GM19397 (cell line): ENCODE data around the gene CLEC2D.
"Not testable (repeated sequence)": the region's sequence is repeated elsewhere in the genome, so short reads cannot be mapped to it uniquely, and the experiment has no call there.

Experiments used
- ATAC-seq: cut with Tn5 transposase; IDR thresholded peaks from one replicate; pipeline ENCODE4 v1.9.1; 2021; ENCODE audit warnings: mild to moderate bottlenecking, moderate library complexity; ENCODE audit not compliant: unreplicated experiment

CLEC2D gene

GRCh38 chr12:9651265-9651729, 18.2 kb upstream of the CLEC2D start:
- ATAC-seq = no peak

- no peak for ATAC-seq
These were observed 9.5 kb upstream of the CLEC2D start for GRCh38 chr12:9660046-9660445.

- ATAC-seq = no peak
These were observed 7.8 kb upstream of the CLEC2D start for GRCh38 chr12:9661720-9662119.

- ATAC-seq = no peak
These were observed 7.0 kb upstream of the CLEC2D start for GRCh38 chr12:9662488-9662887.

- ATAC-seq = no peak
These were observed 1.9 kb upstream of the CLEC2D start for GRCh38 chr12:9667403-9668160.

GRCh38 chr12:9668161-9669018, 1.1 kb upstream of the CLEC2D start:
- no peak for ATAC-seq

GRCh38 chr12:9669019-9669326, 540 bp upstream of the CLEC2D start:
- ATAC-seq = no peak

GRCh38 chr12:9672340-9672739, 2.8 kb downstream of the CLEC2D start:
- not testable (repeated sequence) for ATAC-seq

- peak; percentile 23 for ATAC-seq
These were observed 4.1 kb downstream of the CLEC2D start for GRCh38 chr12:9673404-9674225.

GRCh38 chr12:9674226-9674590, 4.7 kb downstream of the CLEC2D start:
- peak; percentile 36 for ATAC-seq

- ATAC-seq = not testable (repeated sequence)
These were observed 13.0 kb downstream of the CLEC2D start for GRCh38 chr12:9682508-9682907.

- ATAC-seq = not testable (repeated sequence)
These were observed 13.4 kb downstream of the CLEC2D start for GRCh38 chr12:9682949-9683348.

GRCh38 chr12:9685366-9685765, 15.9 kb downstream of the CLEC2D start:
- ATAC-seq = not testable (repeated sequence)

- no peak for ATAC-seq
These were observed 16.4 kb downstream of the CLEC2D start for GRCh38 chr12:9685915-9686314.

GRCh38 chr12:9687228-9687627, 17.7 kb downstream of the CLEC2D start:
- no peak for ATAC-seq

GRCh38 chr12:9692909-9693308, 23.4 kb downstream of the CLEC2D start:
- ATAC-seq = no peak

- ATAC-seq = no peak
These were observed 24.7 kb downstream of the CLEC2D start for GRCh38 chr12:9694241-9694640.

GRCh38 chr12:9695150-9695549, 25.6 kb downstream of the CLEC2D start:
- ATAC-seq = not testable (repeated sequence)

GRCh38 chr12:9695661-9696060, 26.1 kb downstream of the CLEC2D start:
- ATAC-seq = not testable (repeated sequence)

GRCh38 chr12:9697619-9698018, 28.1 kb downstream of the CLEC2D start:
- no peak for ATAC-seq

GRCh38 chr12:9698681-9699080, 29.2 kb downstream of the CLEC2D start:
- no peak for ATAC-seq
